Endodermal cell (in vitro differentiated cells): Measurements from ENCODE around the gene PLA2G12A. TPM values are rescaled to one million over a fixed set of nuclear protein-coding genes. Genes with fewer than 3 reads are reported as not detected.

Experiments
- DNase-seq: peaks from one replicate; pipeline ENCODE4 v3.0.0-alpha.2; 2017
- H3K27ac ChIP-seq: 2 replicates; pipeline ENCODE4 v1.5.1; 2013; ENCODE audit warnings: mild to moderate bottlenecking, low read depth, low read length, moderate library complexity
- H3K27me3 ChIP-seq: 2 replicates; pipeline ENCODE4 v1.6.1; 2013; ENCODE audit warnings: mild to moderate bottlenecking, low read length, moderate library complexity; ENCODE audit not compliant: insufficient read depth, control insufficient read depth, poor library complexity, severe bottlenecking
- H3K36me3 ChIP-seq: 2 replicates; pipeline ENCODE4 v1.7.0; 2013; ENCODE audit warnings: mild to moderate bottlenecking, low read length, moderate library complexity; ENCODE audit not compliant: control insufficient read depth, insufficient read depth
- H3K4me1 ChIP-seq: one replicate; pipeline ENCODE4 v1.7.0; 2013; ENCODE audit warnings: low read length; ENCODE audit not compliant: control insufficient read depth, insufficient read depth
- H3K4me3 ChIP-seq: 2 replicates; pipeline ENCODE4 v1.5.1; 2013; ENCODE audit warnings: mild to moderate bottlenecking, low read length, moderate library complexity
- H3K9ac ChIP-seq: 2 replicates; pipeline ENCODE4 v1.6.1; 2013; ENCODE audit warnings: mild to moderate bottlenecking, low read length, moderate library complexity; ENCODE audit not compliant: poor library complexity, severe bottlenecking; ENCODE audit errors: extremely low read depth
- H3K9me3 ChIP-seq: 2 replicates; pipeline ENCODE4 v1.6.1; 2013; ENCODE audit warnings: mild to moderate bottlenecking, low read length, moderate library complexity; ENCODE audit not compliant: control insufficient read depth
- H3K27ac Mint-ChIP-seq: 2 replicates; pipeline ENCODE4 v1.8.0; 2020; ENCODE audit warnings: mixed read lengths
- H3K27me3 Mint-ChIP-seq: 2 replicates; pipeline ENCODE4 v1.8.0; 2021; ENCODE audit warnings: mild to moderate bottlenecking, mixed read lengths; ENCODE audit not compliant: insufficient read depth
- H3K36me3 Mint-ChIP-seq: 2 replicates; pipeline ENCODE4 v1.8.0; 2020; ENCODE audit warnings: low read depth, mixed read lengths
- H3K4me1 Mint-ChIP-seq: 2 replicates; pipeline ENCODE4 v1.8.0; 2020; ENCODE audit warnings: mixed read lengths
- H3K4me3 Mint-ChIP-seq: 2 replicates; pipeline ENCODE4 v1.8.0; 2020; ENCODE audit warnings: mild to moderate bottlenecking, moderate library complexity, mixed read lengths
- H3K9me3 Mint-ChIP-seq: 2 replicates; pipeline ENCODE4 v1.8.0; 2020; ENCODE audit warnings: mild to moderate bottlenecking, mixed read lengths
- CTCF ChIP-seq: fragments of 200-600 bp; sonication (generic); conservative IDR thresholded peaks from 2 replicates; pipeline ENCODE4 v1.5.0; 2021; ENCODE audit warnings: antibody characterized with exemption, mild to moderate bottlenecking
- WGBS, 2 experiments: methylation state at CpG; one replicate each; pipeline versions ENCODE4 v1.1.5 to v1.1.7; 2013; ENCODE audit warnings: missing lambda C conversion rate in 2 of 2, mixed read lengths in 1 of 2; ENCODE audit not compliant: insufficient coverage in 1 of 2, insufficient read length in 1 of 2; 5-methylcytosine and 5-hydroxymethylcytosine counted together
- total RNA-seq, 2 donors: library from RNA; stranded (reverse); fragmentation: NEBNext Ultra II Directional in 1 of 2; extraction: Animal tissue kit (Norgen Biotek cat#: 25700) in 1 of 2; gene quantifications; 2 replicates in 1 of 2; 3 replicates in 1 of 2; pipeline ENCODE4 v1.2.1, GENCODE V29; 2021

The PLA2G12A gene
- total RNA-seq, 2 donors from 2014 or later: 38.5 to 60.9 TPM

- Histone ChIP-seq H3K4me3 (no peak overlapping the region), H3K27me3 (no peaks in the 10 kb centered on the region), H3K9me3 (no peaks in the 10 kb centered on the region), H3K9ac (no peak overlapping the region), H3K27ac (no peak overlapping the region), H3K4me1 (no peaks in the 10 kb centered on the region), H3K36me3 (no peaks in the 10 kb centered on the region)
- H3K27me3 Mint-ChIP-seq: no peaks in the 10 kb centered on the region
- TF ChIP-seq CTCF: no peak
- H3K27ac Mint-ChIP-seq: no peak overlapping the region
- no peak for DNase-seq
- no peaks in the 10 kb centered on the region for H3K9me3 Mint-ChIP-seq
- H3K4me3 Mint-ChIP-seq: no peak overlapping the region
- H3K36me3 Mint-ChIP-seq: no peaks in the 10 kb centered on the region
- 88 to 91% methylated on average over 3 to 7 of the region's 7 CpGs for WGBS, 2 experiments
- H3K4me1 Mint-ChIP-seq: no peaks in the 10 kb centered on the region
Measured at GRCh38 chr4:109735566-109736365, 5.9 kb upstream of the PLA2G12A start.

- H3K27ac Mint-ChIP-seq: no peak overlapping the region
- H3K4me3 Mint-ChIP-seq: no peak overlapping the region
- Histone ChIP-seq H3K27ac (no peak overlapping the region), H3K36me3 (no peaks in the 10 kb centered on the region), H3K9ac (no peak overlapping the region), H3K9me3 (no peaks in the 10 kb centered on the region), H3K27me3 (no peaks in the 10 kb centered on the region), H3K4me1 (no peaks in the 10 kb centered on the region), H3K4me3 (no peak overlapping the region)
- no peak for DNase-seq
- H3K36me3 Mint-ChIP-seq: no peaks in the 10 kb centered on the region
- no peaks in the 10 kb centered on the region for H3K9me3 Mint-ChIP-seq
- no peak for TF ChIP-seq CTCF
- peaks cover 3% of the 10 kb centered on the region for H3K4me1 Mint-ChIP-seq
- no peaks in the 10 kb centered on the region for H3K27me3 Mint-ChIP-seq
- WGBS, 2 experiments: 93 to 94% methylated on average over 3 to 4 of the region's 5 CpGs
Measured at GRCh38 chr4:109733728-109734127, 3.9 kb upstream of the PLA2G12A start.

GRCh38 chr4:109730619-109731545 lies 1.0 kb upstream of the PLA2G12A start:
- Mint-ChIP-seq H3K36me3 (peaks cover 6% of the 10 kb centered on the region), H3K4me3 (peak overlapping the region; percentile 91), H3K27ac (peak overlapping the region; percentile 92), H3K4me1 (peaks cover 14% of the 10 kb centered on the region), H3K27me3 (no peaks in the 10 kb centered on the region), H3K9me3 (no peaks in the 10 kb centered on the region)
- H3K4me1 ChIP-seq: no peaks in the 10 kb centered on the region
- no peaks in the 10 kb centered on the region for H3K9me3 ChIP-seq
- H3K27ac ChIP-seq: no peak overlapping the region
- no peak for DNase-seq
- 58 to 88% methylated on average over 3 to 21 of the region's 21 CpGs for WGBS, 2 experiments
- H3K27me3 ChIP-seq: no peaks in the 10 kb centered on the region
- H3K36me3 ChIP-seq: no peaks in the 10 kb centered on the region
- TF ChIP-seq CTCF: no peak
- H3K4me3 ChIP-seq: peak overlapping the region; percentile 92
- peak overlapping the region; percentile 54 for H3K9ac ChIP-seq
